Stomach (tissue), 4 donors: ENCODE results near the gene POLR3E.

Experiments used
- POLR2AphosphoS5 ChIP-seq, 3 donors: sonication (generic); formaldehyde crosslinking; IDR thresholded peaks; one replicate each; pipeline ENCODE4 v1.6.1; 2016; ENCODE audit warnings: antibody characterized with exemption in 3 of 3
- TF ChIP-seq, protein P1 (sequence below), 7 experiments: fragments of 450-650 bp in 4 of 7; fragments of 200-600 bp in 3 of 7; sonication (generic) in 3 of 7; IDR thresholded peaks; one replicate each; pipeline ENCODE4 v1.5.1; 2016 to 2019; ENCODE audit warnings: antibody characterized with exemption in 7 of 7, control low read depth in 2 of 7, mild to moderate bottlenecking in 1 of 7

DNA sequence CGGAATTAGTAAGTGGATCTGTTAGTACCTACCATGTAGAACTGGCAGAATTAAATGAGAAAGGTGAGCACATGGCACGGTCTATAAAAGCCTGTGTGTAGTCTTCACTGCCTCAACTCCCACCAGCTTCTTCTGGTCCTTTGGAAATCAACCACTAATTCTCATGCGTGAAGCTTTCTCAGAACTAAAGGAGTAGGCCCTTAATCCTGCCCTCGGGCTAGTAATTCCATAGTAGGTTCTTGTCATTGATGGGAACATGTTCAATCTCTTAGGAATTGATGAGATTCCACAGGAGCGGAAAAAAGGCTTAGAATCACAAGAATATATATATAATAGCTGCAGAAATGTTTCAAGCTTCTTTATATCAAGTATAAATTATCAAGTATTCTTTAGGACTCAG, 55.5 kb downstream of the POLR3E start:
- TF ChIP-seq POLR2AphosphoS5 (IDR thresholded peaks at IDR 0.05): no peak
- TF ChIP-seq, protein P1, sequence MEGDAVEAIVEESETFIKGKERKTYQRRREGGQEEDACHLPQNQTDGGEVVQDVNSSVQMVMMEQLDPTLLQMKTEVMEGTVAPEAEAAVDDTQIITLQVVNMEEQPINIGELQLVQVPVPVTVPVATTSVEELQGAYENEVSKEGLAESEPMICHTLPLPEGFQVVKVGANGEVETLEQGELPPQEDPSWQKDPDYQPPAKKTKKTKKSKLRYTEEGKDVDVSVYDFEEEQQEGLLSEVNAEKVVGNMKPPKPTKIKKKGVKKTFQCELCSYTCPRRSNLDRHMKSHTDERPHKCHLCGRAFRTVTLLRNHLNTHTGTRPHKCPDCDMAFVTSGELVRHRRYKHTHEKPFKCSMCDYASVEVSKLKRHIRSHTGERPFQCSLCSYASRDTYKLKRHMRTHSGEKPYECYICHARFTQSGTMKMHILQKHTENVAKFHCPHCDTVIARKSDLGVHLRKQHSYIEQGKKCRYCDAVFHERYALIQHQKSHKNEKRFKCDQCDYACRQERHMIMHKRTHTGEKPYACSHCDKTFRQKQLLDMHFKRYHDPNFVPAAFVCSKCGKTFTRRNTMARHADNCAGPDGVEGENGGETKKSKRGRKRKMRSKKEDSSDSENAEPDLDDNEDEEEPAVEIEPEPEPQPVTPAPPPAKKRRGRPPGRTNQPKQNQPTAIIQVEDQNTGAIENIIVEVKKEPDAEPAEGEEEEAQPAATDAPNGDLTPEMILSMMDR (IDR thresholded peaks at IDR 0.05): no peak
